ENCODE measurements around the gene TAP2.

GRCh38 chr6:32827025-32827424, 11.5 kb downstream of the TAP2 start:
- no peak for TF ChIP-seq ZNF276 (CRISPR knock-in tag; IDR thresholded peaks at IDR 0.05; ENCODE audit: low read depth)
- TF ChIP-seq MAZ (IDR thresholded peaks at IDR 0.05; ENCODE audit: borderline replicate concordance, low read depth, low read length), result no peak
- no peak for TF ChIP-seq MAZ (CRISPR knock-in tag; IDR thresholded peaks at IDR 0.05; ENCODE audit: low read depth)
- no peak for TF ChIP-seq THRA (CRISPR knock-in tag; IDR thresholded peaks at IDR 0.05; ENCODE audit: borderline replicate concordance)
- TF ChIP-seq NCOA2 (CRISPR knock-in tag; IDR thresholded peaks at IDR 0.05), result no peak
- no peak for TF ChIP-seq TOE1 (CRISPR knock-in tag; IDR thresholded peaks at IDR 0.05)
- no peak for TF ChIP-seq TRIM24 (CRISPR knock-in tag; IDR thresholded peaks at IDR 0.05)
- no peak for TF ChIP-seq ZNF337 (CRISPR knock-in tag; IDR thresholded peaks at IDR 0.05; ENCODE audit: borderline replicate concordance, low read depth)
- no peak for TF ChIP-seq CTCF (CRISPR knock-in tag; IDR thresholded peaks at IDR 0.05)
- TF ChIP-seq SRSF9 (IDR thresholded peaks at IDR 0.05; ENCODE audit: borderline replicate concordance, insufficient read depth, low read depth, low read length, poor library complexity, severe bottlenecking), result no peak
- TF ChIP-seq ATF4 (CRISPR knock-in tag; IDR thresholded peaks at IDR 0.05), result no peak
- no peak for TF ChIP-seq ARID4A (CRISPR knock-in tag; IDR thresholded peaks at IDR 0.05; ENCODE audit: borderline replicate concordance)
